HEK293T (cell line): Measurements from ENCODE around the gene CDH13.

Experiments used
- ARNT ChIP-seq: fragments of 450-650 bp; IDR thresholded peaks from 2 replicates; pipeline ENCODE4 v1.6.1; 2017; ENCODE audit warnings: mild to moderate bottlenecking
- BHLHE40 ChIP-seq: fragments of 450-650 bp; IDR thresholded peaks from 2 replicates; pipeline ENCODE4 v1.6.1; 2016; ENCODE audit warnings: mild to moderate bottlenecking, moderate library complexity, borderline replicate concordance
- CTBP1 ChIP-seq: fragments of 450-650 bp; IDR thresholded peaks from 2 replicates; pipeline ENCODE4 v1.6.1; 2016; ENCODE audit warnings: borderline replicate concordance
- ELF4 ChIP-seq: fragments of 450-650 bp; IDR thresholded peaks from 2 replicates; pipeline ENCODE4 v1.6.1; 2017; ENCODE audit warnings: antibody characterized with exemption
- FOXA1 ChIP-seq: fragments of 450-650 bp; IDR thresholded peaks from 2 replicates; pipeline ENCODE4 v1.6.1; 2016; ENCODE audit warnings: mild to moderate bottlenecking
- FOXK2 ChIP-seq: fragments of 450-650 bp; IDR thresholded peaks from 2 replicates; pipeline ENCODE4 v1.6.1; 2016; ENCODE audit warnings: mild to moderate bottlenecking
- FOXM1 ChIP-seq: fragments of 450-650 bp; IDR thresholded peaks from 2 replicates; pipeline ENCODE4 v1.6.1; 2017; ENCODE audit warnings: mild to moderate bottlenecking, borderline replicate concordance
- HDGF ChIP-seq: fragments of 450-650 bp; IDR thresholded peaks from 2 replicates; pipeline ENCODE4 v1.6.1; 2017; ENCODE audit warnings: antibody characterized with exemption, borderline replicate concordance
- L3MBTL2 ChIP-seq: fragments of 450-650 bp; conservative IDR thresholded peaks from 2 replicates; pipeline ENCODE4 v1.6.1; 2016; ENCODE audit warnings: mild to moderate bottlenecking
- LEF1 ChIP-seq: fragments of 450-650 bp; IDR thresholded peaks from 2 replicates; pipeline ENCODE4 v1.6.1; 2017; ENCODE audit warnings: mild to moderate bottlenecking, borderline replicate concordance
- SP1 ChIP-seq: fragments of 450-650 bp; IDR thresholded peaks from 2 replicates; pipeline ENCODE4 v1.6.1; 2017
- SUZ12 ChIP-seq: fragments of 450-650 bp; IDR thresholded peaks from 2 replicates; pipeline ENCODE4 v1.6.1; 2016; ENCODE audit warnings: mild to moderate bottlenecking
- TARDBP ChIP-seq: fragments of 450-650 bp; IDR thresholded peaks from 2 replicates; pipeline ENCODE4 v1.6.1; 2016
- TF ChIP-seq, protein P1 (sequence below): fragments of 450-650 bp; IDR thresholded peaks from 2 replicates; pipeline ENCODE4 v1.6.1; 2016

DNA sequence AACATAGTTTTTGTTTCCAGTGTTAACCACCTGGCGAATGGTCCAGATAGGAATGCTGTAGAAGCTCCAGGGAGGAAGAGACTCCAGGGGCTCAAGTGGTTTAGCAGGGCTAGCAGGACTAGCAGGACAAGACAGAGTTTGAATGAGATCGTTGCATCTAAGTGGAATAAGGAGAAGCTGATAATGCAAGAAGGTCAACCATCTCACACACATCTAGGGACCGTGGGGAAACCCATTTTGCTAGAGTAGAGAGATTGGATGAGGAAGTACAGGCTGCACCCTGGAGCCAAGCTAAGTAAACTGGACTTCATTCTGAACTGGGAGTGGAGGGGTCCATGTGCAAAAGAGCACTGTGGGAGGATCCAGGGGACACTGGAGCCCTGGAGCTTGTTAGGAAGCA lies 1094.9 kb downstream of the CDH13 start:
- TF ChIP-seq FOXK2 (no peak), SP1 (no peak), SUZ12 (no peak), LEF1 (no peak), FOXM1 (no peak), L3MBTL2 (no peak), TARDBP (no peak), HDGF (no peak), BHLHE40 (no peak), ELF4 (no peak), ARNT (no peak), CTBP1 (no peak), FOXA1 (no peak)
- TF ChIP-seq, protein P1, sequence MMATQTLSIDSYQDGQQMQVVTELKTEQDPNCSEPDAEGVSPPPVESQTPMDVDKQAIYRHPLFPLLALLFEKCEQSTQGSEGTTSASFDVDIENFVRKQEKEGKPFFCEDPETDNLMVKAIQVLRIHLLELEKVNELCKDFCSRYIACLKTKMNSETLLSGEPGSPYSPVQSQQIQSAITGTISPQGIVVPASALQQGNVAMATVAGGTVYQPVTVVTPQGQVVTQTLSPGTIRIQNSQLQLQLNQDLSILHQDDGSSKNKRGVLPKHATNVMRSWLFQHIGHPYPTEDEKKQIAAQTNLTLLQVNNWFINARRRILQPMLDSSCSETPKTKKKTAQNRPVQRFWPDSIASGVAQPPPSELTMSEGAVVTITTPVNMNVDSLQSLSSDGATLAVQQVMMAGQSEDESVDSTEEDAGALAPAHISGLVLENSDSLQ: no peak
